Aortic smooth muscle cell (primary cell): ENCODE measurements around the gene ACAD10. TPM values are rescaled to one million over a fixed set of nuclear protein-coding genes. Genes with fewer than 3 reads are reported as not detected.

Experiments
- total RNA-seq: library from RNA; depleted of rRNA; stranded (reverse); fragments of >200 nt; gene quantifications from 2 replicates; pipeline ENCODE4 v1.2.3, GENCODE V29; 2014

Gene ACAD10
- 14.4 and 14.5 TPM in 2 replicates for total RNA-seq

DNA sequence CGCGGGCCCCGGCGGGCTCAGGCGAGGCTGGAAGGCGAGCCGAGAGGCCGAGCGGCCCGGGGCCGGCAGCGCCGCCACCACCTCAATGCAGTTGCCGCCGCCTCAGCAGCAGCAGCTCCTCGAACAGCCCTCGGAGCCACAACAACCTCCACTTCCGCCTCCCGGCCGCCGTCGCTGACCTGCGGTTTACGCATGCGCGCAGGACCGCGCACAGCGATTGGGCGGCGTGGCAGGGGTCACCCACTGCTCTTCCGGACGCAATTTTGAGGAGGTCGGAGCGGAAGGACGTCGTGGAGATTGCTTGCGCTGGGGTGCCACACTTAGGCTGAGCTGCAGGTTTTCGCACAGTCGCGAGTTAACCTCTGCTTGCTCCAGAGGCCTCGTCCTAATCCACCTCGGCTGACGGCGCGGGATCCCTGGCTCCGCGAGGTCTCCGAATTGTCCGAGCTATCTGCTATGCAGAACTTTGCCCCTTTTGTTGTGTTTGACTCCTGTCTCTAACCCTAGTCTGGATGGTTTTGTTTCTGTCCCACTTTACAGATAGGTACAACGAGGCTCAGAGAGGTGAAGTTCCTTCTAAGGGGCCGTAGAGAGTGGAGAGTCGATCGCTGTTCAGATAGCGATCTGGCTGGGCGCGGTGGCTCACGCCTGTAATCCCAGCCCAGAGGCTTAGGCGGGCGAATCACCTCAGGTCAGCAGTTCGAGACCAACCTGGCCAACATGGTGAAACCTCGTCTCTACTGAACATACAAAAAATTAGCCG is at the start of gene ACAD10, which contains the start of gene BRAP:
ACAD10 (plus strand) TSS at position 243 of the 763 bp plus-strand sequence. CDS start 6,657 bp downstream, outside the sequence.
BRAP (minus strand) TSS at position 146 of the 763 bp plus-strand sequence. CDS start 164 bp downstream, outside the sequence.

DNA sequence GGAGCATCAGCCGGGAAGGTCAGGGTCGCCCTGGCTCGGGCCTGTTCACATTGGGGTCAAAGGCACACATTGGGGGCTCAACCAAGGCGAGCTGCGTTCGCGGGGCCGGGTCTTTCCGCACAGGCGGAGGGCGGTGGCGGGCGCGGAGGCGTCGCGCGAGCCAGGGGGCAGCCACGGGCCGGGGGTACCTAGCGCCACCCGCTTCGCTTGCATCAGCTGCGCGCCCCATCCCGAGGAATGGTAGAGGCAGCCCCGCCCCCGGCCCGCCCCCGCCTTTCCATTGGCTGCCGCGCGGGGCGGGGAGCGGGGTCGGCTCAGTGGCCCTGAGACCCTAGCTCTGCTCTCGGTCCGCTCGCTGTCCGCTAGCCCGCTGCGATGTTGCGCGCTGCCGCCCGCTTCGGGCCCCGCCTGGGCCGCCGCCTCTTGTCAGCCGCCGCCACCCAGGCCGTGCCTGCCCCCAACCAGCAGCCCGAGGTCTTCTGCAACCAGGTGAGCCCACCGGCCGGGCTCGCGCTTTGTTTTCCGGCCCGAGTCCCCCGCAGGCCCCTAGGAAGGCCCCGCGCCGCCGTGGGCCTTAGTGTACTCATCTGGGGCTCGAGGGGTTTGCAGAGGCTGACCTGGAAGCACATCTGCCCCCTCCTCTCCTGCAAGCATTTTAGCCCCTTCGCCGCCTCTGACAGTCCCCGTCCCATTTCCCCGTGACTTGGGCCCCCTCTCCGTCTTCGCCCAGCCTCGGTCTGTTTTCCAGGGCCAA is 80.9 kb downstream of the ACAD10 start, which contains the start of gene ALDH2:
ALDH2 (plus strand) TSS at position 326 of the 754 bp plus-strand sequence; CDS start at position 376, 50 bp downstream.

Other genes with a start within 250 kb of the ACAD10 start
- 18.0 and 28.6 TPM in 2 replicates for gene ATXN2, start 86.7 kb upstream of the ACAD10 start, total RNA-seq
- 17.0 and 20.0 TPM in 2 replicates for gene BRAP, start 97 bp upstream of the ACAD10 start, total RNA-seq
- gene ALDH2, start 80.9 kb downstream of the ACAD10 start, total RNA-seq: 16.1 and 23.4 TPM in 2 replicates
- gene MAPKAPK5, start 156.2 kb downstream of the ACAD10 start, total RNA-seq: 27.4 and 29.9 TPM in 2 replicates